Medulla oblongata (tissue), 1 donor: ENCODE measurements around the gene GJB1.
"Not testable (repeated sequence)": the region's sequence is repeated elsewhere in the genome, so short reads cannot be mapped to it uniquely, and the experiment has no call there.

Experiments
- DNase-seq: peaks from one replicate; pipeline ENCODE4 v3.0.0-alpha.2; 2015; ENCODE audit errors: extremely low spot score

The GJB1 gene

GRCh38 chrX:71222929-71223328 is at the start of gene GJB1:
GJB1 (plus strand) TSS chrX:71223224; CDS start chrX:71223708, 484 bp downstream.
- DNase-seq: peak; percentile 81

GRCh38 chrX:71173440-71173839 is 49.6 kb upstream of the GJB1 start:
- DNase-seq: no peak

GRCh38 chrX:71174795-71175194 is 48.2 kb upstream of the GJB1 start:
- no peak for DNase-seq

- DNase-seq: no peak
These were observed 47.5 kb upstream of the GJB1 start for GRCh38 chrX:71175531-71175930.

GRCh38 chrX:71177327-71177726 is 45.7 kb upstream of the GJB1 start:
- DNase-seq: no peak

GRCh38 chrX:71178908-71179307 is 44.1 kb upstream of the GJB1 start:
- DNase-seq: peak; percentile 84

GRCh38 chrX:71180579-71181265 is 42.3 kb upstream of the GJB1 start:
- not testable (repeated sequence) for DNase-seq

- DNase-seq: no peak
These were observed 41.5 kb upstream of the GJB1 start for GRCh38 chrX:71181558-71181909.

GRCh38 chrX:71181910-71182799 is 40.9 kb upstream of the GJB1 start:
- DNase-seq: peak; percentile 96

- DNase-seq: no peak
These were observed 40.2 kb upstream of the GJB1 start for GRCh38 chrX:71182871-71183270.

GRCh38 chrX:71183341-71183740 is 39.7 kb upstream of the GJB1 start:
- DNase-seq: no peak

- no peak for DNase-seq
These were observed 38.9 kb upstream of the GJB1 start for GRCh38 chrX:71184092-71184491.

GRCh38 chrX:71184803-71185495 is 38.1 kb upstream of the GJB1 start:
- no peak for DNase-seq

- no peak for DNase-seq
These were observed 31.8 kb upstream of the GJB1 start for GRCh38 chrX:71191248-71191647.

GRCh38 chrX:71195964-71196649 is 26.9 kb upstream of the GJB1 start:
- DNase-seq: no peak

- peak; percentile 47 for DNase-seq
These were observed 25.0 kb upstream of the GJB1 start for GRCh38 chrX:71198066-71198465.

GRCh38 chrX:71199252-71200008 is 23.6 kb upstream of the GJB1 start:
- no peak for DNase-seq

- DNase-seq: no peak
These were observed 12.2 kb upstream of the GJB1 start for GRCh38 chrX:71210816-71211215.

- DNase-seq: no peak
These were observed 10.5 kb upstream of the GJB1 start for GRCh38 chrX:71212536-71212935.

GRCh38 chrX:71214152-71214551 is 8.9 kb upstream of the GJB1 start:
- no peak for DNase-seq
